Measurements from ENCODE around the gene PAK2.

GRCh38 chr3:196740481-196741248 lies 1.0 kb downstream of the PAK2 start:
- TF ChIP-seq POLR2A (IDR thresholded peaks at IDR 0.05; ENCODE audit: borderline replicate concordance, extremely low read depth, insufficient read depth, insufficient read length) (no peak), ELF1 (IDR thresholded peaks at IDR 0.05; ENCODE audit: borderline replicate concordance, low read depth) (no peak), JUND (IDR thresholded peaks at IDR 0.05) (no peak), POLR2AphosphoS5 (IDR thresholded peaks at IDR 0.05; ENCODE audit: low read depth, low read length) (no peak), REST (IDR thresholded peaks at IDR 0.05; ENCODE audit: low read depth) (no peak), SP1 (IDR thresholded peaks at IDR 0.05; ENCODE audit: low read depth) (no peak), CEBPB (IDR thresholded peaks at IDR 0.05; ENCODE audit: low read depth) (no peak), ZNF274 (IDR thresholded peaks at IDR 0.05; ENCODE audit: low read depth, low read length) (no peak), FOSL1 (IDR thresholded peaks at IDR 0.05; ENCODE audit: low read depth) (no peak; the same call in 1 of the 2 replicates), SIN3A (IDR thresholded peaks at IDR 0.05; ENCODE audit: low read depth) (no peak), EZH2phosphoT487 (IDR thresholded peaks at IDR 0.05; ENCODE audit: borderline replicate concordance) (no peak)
- TF ChIP-seq, protein P1, sequence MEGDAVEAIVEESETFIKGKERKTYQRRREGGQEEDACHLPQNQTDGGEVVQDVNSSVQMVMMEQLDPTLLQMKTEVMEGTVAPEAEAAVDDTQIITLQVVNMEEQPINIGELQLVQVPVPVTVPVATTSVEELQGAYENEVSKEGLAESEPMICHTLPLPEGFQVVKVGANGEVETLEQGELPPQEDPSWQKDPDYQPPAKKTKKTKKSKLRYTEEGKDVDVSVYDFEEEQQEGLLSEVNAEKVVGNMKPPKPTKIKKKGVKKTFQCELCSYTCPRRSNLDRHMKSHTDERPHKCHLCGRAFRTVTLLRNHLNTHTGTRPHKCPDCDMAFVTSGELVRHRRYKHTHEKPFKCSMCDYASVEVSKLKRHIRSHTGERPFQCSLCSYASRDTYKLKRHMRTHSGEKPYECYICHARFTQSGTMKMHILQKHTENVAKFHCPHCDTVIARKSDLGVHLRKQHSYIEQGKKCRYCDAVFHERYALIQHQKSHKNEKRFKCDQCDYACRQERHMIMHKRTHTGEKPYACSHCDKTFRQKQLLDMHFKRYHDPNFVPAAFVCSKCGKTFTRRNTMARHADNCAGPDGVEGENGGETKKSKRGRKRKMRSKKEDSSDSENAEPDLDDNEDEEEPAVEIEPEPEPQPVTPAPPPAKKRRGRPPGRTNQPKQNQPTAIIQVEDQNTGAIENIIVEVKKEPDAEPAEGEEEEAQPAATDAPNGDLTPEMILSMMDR (IDR thresholded peaks at IDR 0.05 in 2 of 3, conservative IDR thresholded peaks at IDR 0.05 in 1 of 3; ENCODE audit: borderline replicate concordance in 1 of 3, insufficient read depth in 1 of 3, low read depth in 2 of 3, low read length in 2 of 3) = no peak
- TF ChIP-seq, protein P2, sequence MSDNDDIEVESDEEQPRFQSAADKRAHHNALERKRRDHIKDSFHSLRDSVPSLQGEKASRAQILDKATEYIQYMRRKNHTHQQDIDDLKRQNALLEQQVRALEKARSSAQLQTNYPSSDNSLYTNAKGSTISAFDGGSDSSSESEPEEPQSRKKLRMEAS (IDR thresholded peaks at IDR 0.05) = no peak

Measured in HCT116 (cell line).